ENCODE data around the gene EVC. TPM values are rescaled to one million over a fixed set of nuclear protein-coding genes. Genes with fewer than 3 reads are reported as not detected.
A peak's percentile ranks its signal among the peaks of the same experiment; 100 is the strongest.

Gene EVC
- total and polyA plus RNA-seq, 8 donors, result 18.8 to 36.2 (median 31.3) TPM

GRCh38 chr4:5863461-5864113, 152.6 kb downstream of the EVC start:
- no peaks in the 10 kb centered on the region for H3K27me3 ChIP-seq
- H3K4me3 ChIP-seq, result no peak overlapping the region
- TF ChIP-seq, protein P1, sequence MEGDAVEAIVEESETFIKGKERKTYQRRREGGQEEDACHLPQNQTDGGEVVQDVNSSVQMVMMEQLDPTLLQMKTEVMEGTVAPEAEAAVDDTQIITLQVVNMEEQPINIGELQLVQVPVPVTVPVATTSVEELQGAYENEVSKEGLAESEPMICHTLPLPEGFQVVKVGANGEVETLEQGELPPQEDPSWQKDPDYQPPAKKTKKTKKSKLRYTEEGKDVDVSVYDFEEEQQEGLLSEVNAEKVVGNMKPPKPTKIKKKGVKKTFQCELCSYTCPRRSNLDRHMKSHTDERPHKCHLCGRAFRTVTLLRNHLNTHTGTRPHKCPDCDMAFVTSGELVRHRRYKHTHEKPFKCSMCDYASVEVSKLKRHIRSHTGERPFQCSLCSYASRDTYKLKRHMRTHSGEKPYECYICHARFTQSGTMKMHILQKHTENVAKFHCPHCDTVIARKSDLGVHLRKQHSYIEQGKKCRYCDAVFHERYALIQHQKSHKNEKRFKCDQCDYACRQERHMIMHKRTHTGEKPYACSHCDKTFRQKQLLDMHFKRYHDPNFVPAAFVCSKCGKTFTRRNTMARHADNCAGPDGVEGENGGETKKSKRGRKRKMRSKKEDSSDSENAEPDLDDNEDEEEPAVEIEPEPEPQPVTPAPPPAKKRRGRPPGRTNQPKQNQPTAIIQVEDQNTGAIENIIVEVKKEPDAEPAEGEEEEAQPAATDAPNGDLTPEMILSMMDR (IDR thresholded peaks at IDR 0.05), result no peak
- no peak overlapping the region for H3K27ac ChIP-seq
- intact Hi-C loops (cut with DNase I), result no loop called here
- ATAC-seq, result peak; percentile 33
- no peak for DNase-seq
- no peaks in the 10 kb centered on the region for H3K4me1 ChIP-seq
- no peaks in the 10 kb centered on the region for H3K36me3 ChIP-seq
- H3K9me3 ChIP-seq, result no peaks in the 10 kb centered on the region

Other genes starting within 250 kb of the EVC start
- 1 to 10 TPM; 4.1 to 5.7 TPM for gene EVC2, start 2.6 kb upstream of the EVC start, total RNA-seq
- gene EVC2, start 2.6 kb upstream of the EVC start, polyA plus RNA-seq (ENCODE audit: insufficient read length in 6 of 6), result 10 to 100 TPM in 2 of 6 donors, 1 to 10 TPM in 4; 8.9 to 11.0 (median 9.6) TPM
- 1 to 10 TPM; 5.2 to 5.4 TPM for gene CRMP1, start 181.9 kb downstream of the EVC start, total RNA-seq
- gene CRMP1, start 181.9 kb downstream of the EVC start, polyA plus RNA-seq (ENCODE audit: insufficient read length in 6 of 6), result 10 to 100 TPM; 54.4 to 76.2 (median 66.5) TPM

Data from left lung (tissue), 10 donors.